ENCODE measurements around the gene AIF1L.
"Not testable (repeated sequence)": the region's sequence is repeated elsewhere in the genome, so short reads cannot be mapped to it uniquely, and the experiment has no call there.

The AIF1L gene

DNA sequence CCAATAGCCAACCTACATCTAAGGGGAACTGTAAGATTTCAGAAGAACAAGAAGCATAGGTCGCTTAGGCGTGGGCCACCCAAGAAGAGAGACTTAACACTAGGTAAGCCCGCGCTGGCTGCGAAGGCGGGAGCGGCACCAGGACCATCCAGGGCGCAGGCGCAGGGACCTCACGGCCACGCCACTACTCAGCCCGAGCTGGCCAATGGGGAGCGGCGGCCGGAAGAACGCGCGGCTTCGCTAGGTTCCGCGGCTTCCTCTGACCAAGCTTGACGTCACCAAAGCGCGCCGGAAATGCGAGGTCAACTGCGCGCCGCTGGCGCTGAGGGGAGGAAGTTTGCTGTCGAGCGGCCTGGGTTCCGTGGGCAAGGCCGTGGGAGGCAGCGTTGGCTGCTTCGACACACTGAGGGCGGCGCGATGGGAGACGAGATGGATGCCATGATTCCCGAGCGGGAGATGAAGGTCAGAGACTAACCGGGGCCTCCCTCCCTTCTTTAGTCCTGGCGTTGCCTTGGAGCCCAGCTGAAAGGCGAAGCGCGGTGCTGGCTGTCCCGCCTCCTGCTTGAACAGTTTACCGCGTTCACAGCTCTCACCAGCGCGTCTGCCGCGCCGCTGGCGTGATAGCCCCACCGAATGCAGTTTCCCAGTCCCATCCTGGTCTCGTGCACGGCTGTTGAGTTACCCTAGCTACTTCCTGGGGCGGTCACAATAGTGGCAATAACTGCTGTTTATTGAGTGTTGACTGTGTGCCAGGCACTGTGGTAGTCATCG, 29.1 kb downstream of the AIF1L start, which contains the start of gene NUP214:
Gene NUP214, plus strand, starts transcription at position 299 of the 771 bp plus-strand sequence. Its CDS starts 119 bp downstream, at position 418.
- peak; percentile 94 for DNase-seq

DNA sequence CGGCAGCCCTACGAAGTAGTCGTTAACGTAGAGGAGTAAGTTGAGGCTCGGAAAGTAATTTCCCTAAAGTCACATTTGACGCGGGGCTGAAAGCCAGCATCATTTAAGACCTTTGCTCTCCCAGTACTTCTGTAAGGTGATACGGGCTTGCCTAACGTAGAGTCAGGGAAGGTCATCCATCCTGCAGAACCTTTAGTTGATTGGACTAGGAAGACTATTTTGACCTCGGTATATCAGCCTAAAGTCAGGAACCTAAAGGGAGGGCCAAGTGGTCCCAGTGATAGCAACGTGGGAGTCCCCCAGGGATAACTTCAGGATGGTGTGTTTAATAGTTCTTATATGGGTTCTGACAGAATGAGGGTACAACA, 29.7 kb downstream of the AIF1L start:
- no peak for DNase-seq

- DNase-seq: no peak
Measured at GRCh38 chr9:131129183-131129582, 32.9 kb downstream of the AIF1L start.

- no peak for DNase-seq
Measured at GRCh38 chr9:131138676-131139075, 42.3 kb downstream of the AIF1L start.

GRCh38 chr9:131140112-131140511, 43.8 kb downstream of the AIF1L start:
- DNase-seq: no peak

- DNase-seq: no peak
Measured at GRCh38 chr9:131140550-131140949, 44.2 kb downstream of the AIF1L start.

DNA sequence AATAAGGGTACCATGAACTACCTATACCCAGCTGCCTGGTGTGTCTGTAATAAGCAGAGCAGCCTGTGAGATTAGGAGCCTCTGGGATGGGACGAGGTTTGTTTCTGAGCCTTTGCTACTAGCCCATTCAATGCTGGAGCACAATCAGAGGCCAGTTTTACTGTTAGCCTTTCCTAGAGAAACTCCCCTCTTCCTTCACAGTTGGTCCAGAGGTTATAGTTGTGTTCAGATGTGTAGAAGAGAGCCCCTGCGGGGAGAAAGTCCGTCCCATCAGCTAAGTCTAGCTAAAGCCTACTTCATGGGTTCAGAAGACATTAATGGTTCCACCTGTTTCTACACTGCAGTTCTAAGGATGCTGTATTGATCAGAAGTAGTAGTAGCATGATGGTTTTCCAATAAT, 45.8 kb downstream of the AIF1L start:
- DNase-seq: no peak

- DNase-seq: no peak
Measured at GRCh38 chr9:131144201-131144600, 47.9 kb downstream of the AIF1L start.

DNA sequence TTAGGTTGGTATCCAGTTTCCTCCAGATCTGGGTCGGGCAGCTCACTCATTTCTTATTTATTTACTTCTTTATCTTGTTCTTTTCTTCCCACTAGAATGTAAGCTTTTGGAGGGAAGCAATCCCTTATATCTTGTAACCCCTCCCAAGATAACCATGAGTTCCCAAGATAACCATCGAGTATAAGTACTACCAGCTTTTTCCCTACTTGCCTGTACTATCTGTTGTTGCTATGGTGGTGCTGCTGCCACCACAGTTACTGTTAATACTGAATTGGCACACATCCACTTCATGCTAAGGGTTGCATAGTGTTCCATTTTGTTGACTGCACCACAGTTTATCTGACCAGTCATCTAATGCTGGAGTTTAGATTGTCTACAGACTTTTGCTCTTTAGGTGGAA, 48.9 kb downstream of the AIF1L start:
- no peak for DNase-seq

DNA sequence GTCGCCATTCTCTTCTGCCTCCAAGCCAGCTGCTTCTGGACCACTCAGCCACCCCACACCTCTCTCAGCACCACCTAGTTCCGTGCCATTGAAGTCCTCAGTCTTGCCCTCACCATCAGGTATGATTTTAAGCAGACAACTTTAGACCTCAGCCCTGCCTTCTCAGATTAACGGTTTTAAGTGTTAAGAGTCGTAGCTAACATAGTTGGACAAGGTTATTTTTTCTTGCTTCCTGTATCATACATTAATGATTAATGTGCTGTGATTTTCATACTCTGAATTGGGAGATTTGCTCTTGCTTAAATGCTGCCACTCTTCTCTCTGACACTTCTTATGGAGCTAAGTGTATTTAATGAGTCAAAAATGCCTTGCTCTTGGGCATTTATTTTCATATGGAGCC, 49.9 kb downstream of the AIF1L start:
- no peak for DNase-seq

DNA sequence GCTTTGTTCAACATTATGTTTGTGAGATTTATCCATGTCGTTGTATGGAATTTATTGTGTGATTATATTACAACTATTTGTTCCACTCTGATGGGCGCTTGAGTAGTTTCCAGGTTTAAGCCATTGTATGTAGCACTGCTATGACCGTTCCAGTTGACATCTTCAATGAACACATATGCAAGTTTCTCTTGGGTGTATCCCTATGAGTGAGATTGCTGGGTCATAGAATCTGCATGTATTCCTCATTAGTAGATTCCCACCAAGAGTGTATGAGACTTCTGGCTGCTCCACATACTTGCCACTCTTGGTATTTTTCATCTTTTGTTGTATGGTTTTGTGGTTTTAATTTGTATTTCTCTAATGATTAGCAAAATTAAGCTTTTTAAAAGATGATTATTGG, 51.9 kb downstream of the AIF1L start:
- DNase-seq: no peak

GRCh38 chr9:131148966-131149687, 52.8 kb downstream of the AIF1L start:
- no peak for DNase-seq

- DNase-seq: no peak
Measured at GRCh38 chr9:131149688-131150053, 53.3 kb downstream of the AIF1L start.

DNA sequence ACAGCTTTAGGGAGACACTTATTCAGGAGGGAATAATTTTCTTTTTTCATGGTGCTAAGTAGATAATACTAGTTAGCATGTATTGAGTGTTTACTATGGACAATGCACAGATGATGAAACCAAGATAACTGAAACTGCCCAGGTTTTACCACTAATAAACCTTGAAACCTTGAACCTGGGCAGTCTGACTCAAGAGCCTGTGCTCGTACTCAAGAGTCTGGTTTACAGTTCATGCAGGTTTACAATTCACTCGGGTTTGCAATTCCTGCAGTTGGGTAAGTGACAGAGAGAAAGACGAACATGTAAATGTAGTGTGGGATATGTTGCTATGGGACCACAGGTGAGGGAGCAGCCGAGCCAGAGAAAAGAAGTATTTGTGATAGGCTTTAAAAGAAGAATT, 57.3 kb downstream of the AIF1L start:
- DNase-seq: no peak

DNA sequence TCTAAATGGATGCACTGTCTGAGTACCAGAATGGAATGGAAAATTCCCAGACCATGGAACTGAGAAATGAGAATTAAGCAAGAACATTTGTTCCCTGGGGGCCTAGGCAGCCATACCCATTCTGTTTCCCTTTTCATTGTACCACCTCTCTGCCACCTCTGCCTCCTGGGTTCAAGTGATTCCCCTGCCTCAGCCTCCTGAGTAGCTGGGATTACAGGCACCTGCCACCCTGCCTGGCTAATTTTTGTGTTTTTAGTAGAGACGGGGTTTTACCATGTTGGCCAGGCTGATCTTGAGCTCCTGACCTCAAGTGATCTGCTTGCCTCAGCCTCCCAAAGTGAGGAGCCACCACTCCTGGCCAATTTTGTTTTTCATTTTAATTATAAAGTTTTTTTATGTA, 62.3 kb downstream of the AIF1L start:
- not testable (repeated sequence) for DNase-seq

DNA sequence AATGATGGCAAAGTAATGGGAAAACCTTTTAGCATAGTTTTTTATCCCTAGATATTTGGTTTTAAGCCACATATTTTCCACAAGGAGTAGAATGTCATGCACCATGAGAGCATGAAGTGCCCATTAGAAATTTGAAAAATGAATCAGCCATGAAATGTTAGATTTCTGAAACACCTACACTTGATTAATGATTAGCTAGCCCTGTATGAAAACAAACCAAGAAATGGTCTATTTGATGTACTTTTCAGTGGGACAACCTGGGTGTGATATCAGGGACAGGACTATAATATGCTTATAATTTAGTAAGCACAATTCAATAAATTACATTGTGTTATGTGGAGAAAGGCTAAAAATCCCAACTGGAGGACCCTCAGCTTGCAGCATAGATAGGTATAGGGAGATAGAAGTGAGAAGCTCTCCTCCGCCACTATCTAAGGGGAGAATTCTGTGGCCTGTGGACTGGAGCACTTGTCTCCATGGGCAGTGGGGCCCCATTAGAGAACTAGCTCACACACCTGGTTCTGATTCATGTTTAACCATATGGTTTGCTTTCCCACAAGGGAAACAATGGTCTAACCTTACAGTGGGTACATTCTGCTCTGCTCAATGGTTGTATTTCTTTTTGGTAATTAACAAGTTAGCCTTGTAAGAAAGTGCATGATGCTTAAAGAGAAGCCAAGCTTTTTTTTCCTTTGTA, 64.2 kb downstream of the AIF1L start:
- DNase-seq: no peak

- no peak for DNase-seq
Measured at GRCh38 chr9:131161585-131161984, 65.3 kb downstream of the AIF1L start.

GRCh38 chr9:131162886-131163285, 66.6 kb downstream of the AIF1L start:
- DNase-seq: no peak

DNA sequence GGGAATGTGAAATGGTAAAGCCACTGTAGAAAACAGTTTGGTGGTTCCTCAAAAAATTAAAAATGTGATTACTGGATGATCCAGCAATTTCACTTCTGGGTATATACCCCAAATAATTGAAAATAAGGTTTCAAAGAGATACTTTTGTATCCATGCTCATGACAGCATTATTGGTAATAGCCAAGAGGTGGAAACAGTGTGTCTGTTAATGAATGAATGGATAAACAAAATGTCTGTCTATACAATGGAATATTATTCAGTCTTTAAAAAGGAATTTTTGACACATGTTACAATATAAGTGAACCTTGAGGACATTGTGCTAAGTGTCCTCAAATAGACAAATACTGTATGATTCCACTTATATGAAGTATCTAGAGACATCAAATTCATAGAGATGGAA, 69.2 kb downstream of the AIF1L start:
- DNase-seq: no peak

DNA sequence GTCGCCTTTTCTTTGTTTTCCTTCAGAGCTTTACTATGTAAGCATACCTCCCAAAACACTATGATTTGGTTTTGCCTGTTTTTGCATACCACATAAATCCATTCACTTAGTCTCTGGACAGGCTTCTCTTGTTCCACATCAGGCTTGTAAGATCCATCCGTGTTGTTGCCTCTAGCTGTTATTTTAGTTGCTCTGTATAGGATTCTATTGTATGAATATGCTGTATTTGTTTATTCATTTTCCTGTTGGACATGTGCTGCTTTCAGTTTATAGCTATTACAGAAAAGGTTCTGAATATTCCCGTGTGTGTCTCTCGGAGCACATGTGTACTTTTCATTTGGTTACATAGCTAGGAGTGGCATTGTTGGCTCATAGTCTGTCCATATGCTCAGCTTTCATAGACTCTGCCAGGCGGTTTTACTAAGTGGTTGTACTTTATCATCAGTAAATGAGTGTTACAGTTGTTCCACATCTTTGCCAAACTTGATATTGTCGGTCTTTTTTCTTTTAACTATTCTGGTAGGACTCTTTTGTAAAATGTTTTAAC, 70.9 kb downstream of the AIF1L start:
- DNase-seq: no peak

DNA sequence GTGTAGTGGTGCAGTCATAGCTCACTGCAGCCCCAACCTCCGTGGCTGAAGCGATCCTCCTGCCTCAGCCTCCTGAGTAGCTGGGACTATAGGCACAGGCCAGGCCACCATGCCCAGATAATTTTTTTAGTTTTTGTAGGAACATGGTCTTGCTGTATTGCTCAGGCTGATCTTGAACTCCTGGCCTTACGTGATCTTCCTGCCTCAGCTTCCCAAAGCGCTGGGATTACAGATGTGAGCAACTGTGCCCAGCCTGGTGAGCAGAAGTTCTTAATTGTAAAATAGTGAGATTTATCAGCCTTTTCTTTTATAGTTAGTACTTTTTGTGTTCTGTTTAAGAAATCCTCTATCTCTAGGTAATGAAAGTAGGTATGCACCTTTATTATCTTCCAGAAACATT, 71.6 kb downstream of the AIF1L start:
- no peak for DNase-seq

- DNase-seq: no peak
Measured at GRCh38 chr9:131169563-131170240, 73.4 kb downstream of the AIF1L start.
